OCI-LY7 (cell line): ENCODE measurements around the gene RAD23B. TPM values are rescaled to one million over a fixed set of nuclear protein-coding genes. Genes with fewer than 3 reads are reported as not detected.

Experiments
- BruUV-seq: library from RNA; stranded (reverse); fragments of 400-500 nt; replicated peaks from 2 replicates; lab custom pipeline; 2021; lab: Mats Ljungman, UMichigan
- CTCF ChIA-PET: fragments of 300-600 bp; sonication (Branson Sonifier 250); formaldehyde crosslinking; loops from one replicate; lab custom pipeline; 2022; ENCODE audit warnings: antibody characterized with exemption; ENCODE audit not compliant: unreplicated experiment; lab: Charles Lee
- POLR2A ChIA-PET: fragments of 300-600 bp; sonication (Branson Sonifier 250); formaldehyde crosslinking; loops from one replicate; lab custom pipeline; 2022; ENCODE audit warnings: antibody characterized with exemption; lab: Charles Lee
- DNase-seq: peaks from one replicate; pipeline ENCODE4 v3.0.0-alpha.2; 2015; ENCODE audit warnings: low spot score
- H2AFZ ChIP-seq: fragments of 200-600 bp; sonication (generic), shearing (Covaris generic); 2 replicates; pipeline ENCODE4 v1.6.1; 2014; ENCODE audit warnings: mild to moderate bottlenecking, antibody characterized with exemption, low read length, moderate library complexity
- H3K27ac ChIP-seq: fragments of 200-600 bp; sonication (generic); 2 replicates; pipeline ENCODE4 v1.5.1; 2014; ENCODE audit warnings: mixed run types, low read depth, mild to moderate bottlenecking, moderate library complexity, low read length, inconsistent platforms; ENCODE audit not compliant: poor library complexity, severe bottlenecking
- H3K36me3 ChIP-seq: fragments of 200-600 bp; sonication (generic); 2 replicates; pipeline ENCODE4 v1.6.1; 2014; ENCODE audit warnings: mild to moderate bottlenecking, antibody characterized with exemption, low read length, moderate library complexity, mixed read lengths; ENCODE audit not compliant: insufficient read depth
- H3K4me1 ChIP-seq: fragments of 200-600 bp; sonication (generic); 2 replicates; pipeline ENCODE4 v1.5.1; 2014; ENCODE audit warnings: mild to moderate bottlenecking, low read length; ENCODE audit not compliant: insufficient read depth, poor library complexity, severe bottlenecking
- H3K4me2 ChIP-seq: fragments of 200-600 bp; sonication (generic); 2 replicates; pipeline ENCODE4 v1.6.1; 2014; ENCODE audit warnings: mild to moderate bottlenecking, low read length
- H3K4me3 ChIP-seq: fragments of 200-600 bp; sonication (generic); 2 replicates; pipeline ENCODE4 v1.5.1; 2014; ENCODE audit warnings: mild to moderate bottlenecking, low read depth, low read length; ENCODE audit not compliant: poor library complexity, severe bottlenecking
- H3K79me2 ChIP-seq: fragments of 200-600 bp; sonication (generic); 2 replicates; pipeline ENCODE4 v1.6.1; 2016; ENCODE audit warnings: low read depth, mild to moderate bottlenecking, low read length, moderate library complexity, mixed read lengths; ENCODE audit not compliant: insufficient read depth
- H3K9me2 ChIP-seq: fragments of 200-600 bp; sonication (generic); 2 replicates; pipeline ENCODE4 v1.6.1; 2016; ENCODE audit warnings: mild to moderate bottlenecking, low read length, mixed read lengths; ENCODE audit not compliant: insufficient read depth
- H3K9me3 ChIP-seq: fragments of 200-600 bp; sonication (generic); 2 replicates; pipeline ENCODE4 v1.6.1; 2014; ENCODE audit warnings: mild to moderate bottlenecking, mixed run types, low read length, mixed read lengths
- H4K20me1 ChIP-seq: fragments of 200-600 bp; sonication (generic); 2 replicates; pipeline ENCODE4 v1.6.1; 2014; ENCODE audit warnings: mild to moderate bottlenecking, antibody characterized with exemption, low read length, moderate library complexity, mixed read lengths; ENCODE audit not compliant: insufficient read depth
- CTCF ChIP-seq: fragments of 200-600 bp; sonication (generic); conservative IDR thresholded peaks from 2 replicates; pipeline ENCODE4 v1.5.1; 2014; ENCODE audit warnings: mild to moderate bottlenecking, antibody characterized with exemption, low read length, moderate library complexity, mixed read lengths
- EZH2phosphoT487 ChIP-seq: fragments of 200-600 bp; sonication (generic); IDR thresholded peaks from 2 replicates; pipeline ENCODE4 v1.6.1; 2018; ENCODE audit warnings: low read depth, borderline replicate concordance, mild to moderate bottlenecking, mixed run types, antibody characterized with exemption, low read length, moderate library complexity, mixed read lengths
- intact Hi-C: fragments of 100-400 bp; cut with micrococcal nuclease; formaldehyde crosslinking; loops from one replicate; pipeline ENCODE4 v1.10.0; 2022; ENCODE audit not compliant: unreplicated experiment
- total RNA-seq, 2 experiments: library from RNA; depleted of rRNA in 1 of 2; stranded (reverse); fragments of >200 nt in 1 of 2; shearing (Covaris generic) in 1 of 2; gene quantifications; 2 replicates each; pipeline ENCODE4 v1.2.3, GENCODE V29; 2014 to 2022

RAD23B gene
- total RNA-seq, 2 experiments from 2014 or later: 67.3 to 120 TPM

- no peak for TF ChIP-seq CTCF
- TF ChIP-seq EZH2phosphoT487: no peak
- ChIA-PET POLR2A (no interaction called here), CTCF (no interaction called here)
- Histone ChIP-seq H3K27ac (no peak overlapping the region), H3K4me1 (no peaks in the 10 kb centered on the region), H3K4me2 (no peak overlapping the region), H3K9me3 (no peaks in the 10 kb centered on the region), H3K79me2 (no peaks in the 10 kb centered on the region), H3K9me2 (no peaks in the 10 kb centered on the region), H3K4me3 (no peak overlapping the region), H2AFZ (no peak overlapping the region), H4K20me1 (no peaks in the 10 kb centered on the region), H3K36me3 (no peaks in the 10 kb centered on the region)
- no peak for DNase-seq
- intact Hi-C loops: no loop called here
- no TSS peak for BruUV-seq
These were observed 8.1 kb upstream of the RAD23B start for GRCh38 chr9:107274953-107275422.

DNA sequence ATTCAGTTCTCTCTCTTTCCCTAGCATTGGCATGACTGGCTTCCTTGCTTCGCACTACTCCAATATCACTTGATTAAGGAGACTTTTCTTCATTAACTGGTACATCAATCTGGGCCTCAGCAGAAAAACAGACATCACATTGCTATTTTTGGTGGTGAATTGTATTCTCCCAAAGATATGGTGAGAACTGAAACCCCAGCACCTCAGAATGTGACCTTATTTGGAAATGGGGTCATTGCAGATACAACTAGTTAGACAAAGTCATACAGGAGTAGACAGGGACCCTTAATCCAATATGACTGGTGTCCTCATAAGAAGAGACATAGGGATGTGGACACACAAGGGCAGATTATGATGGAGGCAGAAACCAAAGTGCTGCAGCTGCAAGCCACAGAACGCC is 7.5 kb upstream of the RAD23B start:
- H3K79me2 ChIP-seq: no peaks in the 10 kb centered on the region
- no peak for TF ChIP-seq CTCF
- TF ChIP-seq EZH2phosphoT487: no peak
- H3K36me3 ChIP-seq: no peaks in the 10 kb centered on the region
- no peaks in the 10 kb centered on the region for H3K9me2 ChIP-seq
- H2AFZ ChIP-seq: no peak overlapping the region
- ChIA-PET POLR2A (no interaction called here), CTCF (no interaction called here)
- H4K20me1 ChIP-seq: no peaks in the 10 kb centered on the region
- H3K27ac ChIP-seq: no peak overlapping the region
- BruUV-seq: no TSS peak
- H3K4me2 ChIP-seq: no peak overlapping the region
- no peak overlapping the region for H3K4me3 ChIP-seq
- peaks cover under 1% of the 10 kb centered on the region for H3K4me1 ChIP-seq
- DNase-seq: no peak
- intact Hi-C loops: no loop called here
- H3K9me3 ChIP-seq: no peaks in the 10 kb centered on the region

DNA sequence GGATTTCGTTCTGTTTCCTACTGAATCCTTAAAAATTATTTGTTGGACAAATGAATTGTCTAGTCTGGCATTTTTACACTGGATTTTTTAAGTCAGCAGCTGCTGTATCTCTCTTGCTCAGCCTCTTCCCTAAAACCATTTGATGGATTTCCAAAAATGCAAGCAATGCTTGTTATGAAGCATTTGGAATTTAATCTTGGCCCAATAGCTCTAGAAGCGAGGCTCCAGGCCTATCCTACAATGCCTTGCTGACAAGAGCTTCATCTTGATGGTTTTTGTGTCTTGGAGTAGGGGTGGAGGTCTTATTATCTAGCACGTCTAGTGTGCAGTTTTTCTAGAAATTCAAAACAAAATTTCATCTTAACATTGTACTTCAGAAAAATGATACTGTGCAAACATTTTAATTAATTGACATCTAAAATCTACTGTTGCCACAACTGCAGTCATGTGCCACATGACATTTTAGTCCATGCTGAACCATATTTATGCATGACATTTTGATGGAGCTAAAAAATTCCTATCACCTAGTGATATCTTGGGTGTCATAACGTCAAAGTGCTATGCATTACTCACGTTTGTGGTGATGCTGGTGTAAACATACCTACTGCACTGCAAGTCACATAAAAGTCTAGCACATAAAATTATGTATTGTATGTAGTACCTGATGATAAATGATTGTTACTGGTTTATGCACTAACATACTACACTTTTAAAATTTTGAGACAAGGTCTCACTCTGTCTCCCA is 5.9 kb upstream of the RAD23B start:
- Histone ChIP-seq H3K9me3 (no peaks in the 10 kb centered on the region), H3K9me2 (no peaks in the 10 kb centered on the region), H3K27ac (no peak overlapping the region), H3K36me3 (no peaks in the 10 kb centered on the region), H3K4me1 (peaks cover 17% of the 10 kb centered on the region), H3K4me3 (no peak overlapping the region), H2AFZ (no peak overlapping the region), H3K4me2 (no peak overlapping the region), H4K20me1 (no peaks in the 10 kb centered on the region), H3K79me2 (peaks cover 6% of the 10 kb centered on the region; the same call in 1 of the 2 replicates)
- BruUV-seq: no TSS peak
- TF ChIP-seq CTCF (no peak), EZH2phosphoT487 (no peak)
- DNase-seq: no peak
- intact Hi-C loops: no loop called here
- ChIA-PET POLR2A (interaction anchor here (0.8 kb wide), 1 partner anchor 16 kb away, joined by 4 read pairs; no protein-coding TSS in a partner anchor), CTCF (no interaction called here)
